Embryonic facial prominence (tissue), 1 donor: ENCODE results near the gene RFTN1.

Experiments
- DNase-seq: peaks from one replicate; pipeline ENCODE4 v3.0.0-alpha.2; 2016; ENCODE audit errors: extremely low spot score

The RFTN1 gene

GRCh38 chr3:16410659-16411058 is 102.8 kb downstream of the RFTN1 start:
- DNase-seq, result no peak

DNA sequence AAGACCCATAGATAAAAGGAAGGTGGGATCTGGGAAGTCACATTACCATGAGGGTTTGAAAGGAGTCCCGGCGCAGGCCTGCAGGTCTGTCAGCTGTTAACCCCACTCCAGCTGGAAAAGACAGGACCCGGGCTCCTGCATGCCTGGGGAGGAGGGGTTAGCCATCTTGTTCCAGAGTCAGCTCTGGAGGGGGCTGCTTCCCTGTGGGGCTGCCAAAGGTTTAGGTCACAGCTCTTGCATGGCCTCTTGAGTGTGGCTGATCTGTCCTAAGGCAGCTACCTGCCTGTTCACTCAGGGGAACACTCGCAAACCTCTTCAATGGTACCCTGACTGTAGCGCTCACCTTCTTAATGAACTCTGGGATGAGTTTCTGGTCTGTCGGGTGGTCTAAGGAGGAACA is 104.5 kb downstream of the RFTN1 start:
- DNase-seq, result no peak

DNA sequence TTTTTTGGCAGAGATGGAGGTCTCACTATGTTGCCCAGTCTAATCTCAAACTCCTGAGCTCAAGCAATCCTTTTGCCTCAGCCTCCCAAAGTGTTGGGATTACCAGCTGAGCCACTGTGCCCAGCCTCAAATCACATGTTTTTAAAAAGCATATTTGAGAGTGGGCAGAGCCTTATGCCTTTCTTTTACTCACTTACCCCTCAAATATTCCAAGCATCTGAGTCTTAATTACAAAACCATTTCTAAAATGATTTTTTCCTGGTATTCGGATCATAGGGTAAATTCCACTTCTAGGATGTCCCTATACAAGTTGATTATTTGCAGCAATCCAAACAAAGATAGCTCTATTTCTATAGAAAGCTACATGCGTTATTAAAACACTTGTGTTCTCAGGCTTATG is 106.1 kb downstream of the RFTN1 start:
- DNase-seq, result no peak

- DNase-seq, result no peak
Observed at GRCh38 chr3:16406579-16406978, 106.9 kb downstream of the RFTN1 start.

- no peak for DNase-seq
Observed at GRCh38 chr3:16406166-16406565, 107.3 kb downstream of the RFTN1 start.

DNA sequence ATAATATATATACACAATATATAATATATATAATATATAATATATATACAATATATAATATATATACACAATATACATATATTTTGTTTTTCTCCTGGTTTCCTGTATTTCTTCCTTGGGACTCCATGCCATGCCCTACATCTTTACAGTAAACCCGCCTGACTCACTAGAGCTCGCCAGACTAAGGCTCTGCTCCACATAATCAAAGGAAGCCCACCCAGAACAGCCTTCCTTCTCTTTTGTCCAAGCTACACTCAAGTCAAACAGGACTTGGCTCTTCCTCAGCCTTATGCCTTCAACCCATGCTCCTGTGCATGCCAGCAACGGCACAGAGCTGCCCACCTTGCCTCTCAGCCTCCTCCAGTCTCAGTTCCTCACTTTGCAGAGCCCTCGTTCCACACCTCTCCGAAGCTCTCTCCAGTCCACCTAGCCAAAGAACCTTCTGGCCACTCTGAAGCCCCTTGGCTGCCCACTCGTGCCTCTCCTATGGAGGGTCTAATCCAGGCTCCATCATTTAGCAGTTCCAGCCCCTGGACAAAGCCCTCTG is 109.1 kb downstream of the RFTN1 start:
- DNase-seq, result no peak

GRCh38 chr3:16402451-16402850 is 111.0 kb downstream of the RFTN1 start:
- no peak for DNase-seq

DNA sequence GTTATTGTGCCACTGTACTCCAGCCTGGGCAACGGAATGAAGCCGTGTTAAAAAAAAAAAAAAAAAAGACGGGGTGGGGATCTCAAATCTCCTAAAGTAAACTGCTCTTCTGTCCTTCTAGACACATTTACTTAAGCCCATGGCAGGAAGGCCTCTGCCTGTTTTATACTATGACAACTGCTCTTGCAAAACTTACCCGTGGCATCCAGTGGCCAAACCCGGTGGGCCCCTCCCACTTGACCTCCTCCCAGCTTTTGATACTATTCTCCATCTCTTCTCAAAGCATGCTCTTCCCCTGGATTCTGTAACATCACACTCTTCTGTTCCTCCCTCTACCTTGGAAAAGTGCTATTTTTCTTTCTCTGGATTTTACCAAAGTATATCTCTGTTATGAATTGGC is 112.2 kb downstream of the RFTN1 start:
- no peak for DNase-seq

DNA sequence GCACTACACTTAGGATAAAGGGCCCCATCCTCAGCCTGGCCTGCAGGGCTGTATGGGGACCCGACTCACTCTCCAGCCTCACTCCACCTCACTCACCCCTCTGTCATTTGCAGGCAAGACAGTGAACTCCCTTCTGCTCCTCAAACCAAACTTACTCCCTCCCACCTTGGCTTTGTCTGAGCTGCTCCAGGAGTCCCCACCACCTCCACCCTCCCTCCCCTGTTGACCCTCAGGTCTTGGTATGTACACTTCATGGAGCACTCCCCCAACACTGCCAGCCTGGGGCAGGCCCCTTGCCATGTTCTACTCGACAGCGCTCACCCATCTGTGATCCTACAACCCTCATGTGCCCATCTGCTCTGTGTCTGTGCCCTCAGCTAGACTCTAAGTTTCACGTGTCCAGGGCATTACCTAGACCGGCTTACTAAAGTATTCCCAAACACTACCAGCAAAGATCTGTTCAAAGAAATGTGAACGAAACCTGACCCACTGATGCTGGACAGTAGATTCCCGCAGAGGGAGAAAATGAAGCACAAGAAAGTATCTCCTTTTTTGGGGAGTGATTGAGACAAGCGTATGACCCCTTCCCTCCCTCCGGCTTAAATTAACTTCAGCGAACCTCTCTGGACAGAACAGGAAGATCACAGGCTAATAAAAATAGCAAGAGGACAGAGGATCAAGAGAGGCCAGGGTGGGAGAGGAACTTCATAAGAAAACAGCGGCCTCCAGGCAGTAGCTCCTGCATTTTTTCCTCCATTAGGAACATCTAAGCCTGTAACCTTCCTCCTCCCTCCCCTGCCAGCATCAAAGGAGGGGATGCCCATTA is 113.2 kb downstream of the RFTN1 start:
- no peak for DNase-seq

DNA sequence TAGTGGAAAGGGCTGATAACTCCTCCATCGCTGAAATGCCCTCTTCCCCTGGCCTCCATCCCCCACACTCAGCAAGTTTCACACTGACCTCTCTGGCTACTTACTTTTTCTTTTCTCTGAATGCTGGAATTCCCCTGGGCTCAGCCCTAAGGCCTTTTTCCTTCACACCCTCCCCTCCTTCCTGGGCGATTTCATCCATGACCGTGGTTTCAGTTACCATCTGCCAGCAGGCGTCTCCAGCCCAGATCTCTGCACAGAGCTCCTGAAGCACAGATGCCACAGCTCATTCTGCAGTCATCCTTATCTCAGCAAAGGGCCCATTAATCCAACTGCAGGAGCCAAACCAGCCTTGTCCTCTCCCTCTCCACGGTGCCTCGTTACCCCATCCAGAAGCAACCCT is 114.0 kb downstream of the RFTN1 start:
- no peak for DNase-seq

GRCh38 chr3:16398648-16399047 is 114.9 kb downstream of the RFTN1 start:
- DNase-seq, result no peak

DNA sequence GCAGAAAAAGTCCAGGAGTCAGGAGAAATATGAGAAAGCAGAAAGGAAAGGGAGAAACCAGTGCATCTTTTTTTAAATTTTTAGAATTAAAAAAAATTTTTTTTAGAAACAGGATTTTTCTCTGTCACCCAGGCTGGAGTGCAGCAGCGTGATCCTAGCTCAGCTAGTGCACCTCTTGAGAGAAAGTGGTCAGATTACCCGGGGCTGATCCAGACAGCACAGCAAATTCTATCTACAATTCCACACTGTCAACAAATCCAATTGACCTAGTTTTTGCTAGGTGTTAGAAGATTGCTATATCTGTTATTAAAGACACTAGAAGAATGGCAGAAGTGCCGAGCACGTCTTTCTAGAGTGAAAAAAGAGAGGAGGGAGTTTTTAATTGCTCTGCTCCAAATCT is 117.3 kb downstream of the RFTN1 start:
- no peak for DNase-seq

GRCh38 chr3:16395212-16395611 is 118.3 kb downstream of the RFTN1 start:
- no peak for DNase-seq

DNA sequence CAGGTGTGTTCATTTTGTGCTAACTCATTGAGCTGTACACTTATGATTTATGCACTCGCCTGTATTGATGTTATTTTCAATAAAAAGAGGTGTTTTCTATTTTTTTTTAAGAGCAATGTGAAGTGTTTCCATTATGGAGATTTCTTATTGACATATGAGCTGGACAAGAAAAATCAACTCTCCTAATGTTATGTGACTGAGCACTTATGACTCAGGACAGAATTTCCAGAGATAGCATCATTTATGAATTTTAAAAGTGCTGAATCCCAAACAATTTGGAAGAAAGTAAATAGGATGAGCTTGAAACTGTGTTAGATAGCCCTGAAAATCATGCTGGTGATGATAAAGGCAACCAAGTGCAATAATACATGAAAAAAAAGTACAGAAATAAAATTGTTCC is 118.9 kb downstream of the RFTN1 start:
- no peak for DNase-seq

GRCh38 chr3:16392717-16393116 is 120.8 kb downstream of the RFTN1 start:
- DNase-seq, result no peak

- DNase-seq, result no peak
Observed at GRCh38 chr3:16392065-16392464, 121.4 kb downstream of the RFTN1 start.

DNA sequence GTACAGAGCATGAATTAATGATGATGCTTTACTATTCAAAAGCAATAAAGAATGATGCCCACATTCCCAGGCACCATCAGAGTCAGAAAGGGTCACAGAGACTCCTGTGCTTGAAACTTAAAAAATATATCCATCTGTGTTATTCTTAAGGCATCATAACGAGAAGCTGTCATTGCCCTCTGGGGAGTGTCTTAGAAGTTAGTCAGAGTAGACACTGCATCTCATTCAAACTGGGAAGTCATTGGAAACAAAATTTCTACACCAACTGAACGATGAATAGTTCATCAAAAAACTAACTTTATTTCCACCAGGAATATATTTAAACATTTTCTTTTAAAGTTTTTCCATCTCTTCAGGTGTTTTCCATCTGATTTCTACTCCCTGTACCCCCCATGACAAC is 122.9 kb downstream of the RFTN1 start:
- DNase-seq, result no peak

GRCh38 chr3:16388850-16389441 is 124.6 kb downstream of the RFTN1 start:
- DNase-seq, result peak; percentile 80

- no peak for DNase-seq
Observed at GRCh38 chr3:16386561-16386960, 126.9 kb downstream of the RFTN1 start.

GRCh38 chr3:16385151-16385550 is 128.3 kb downstream of the RFTN1 start:
- DNase-seq, result no peak

- DNase-seq, result no peak
Observed at GRCh38 chr3:16383864-16384263, 129.6 kb downstream of the RFTN1 start.

DNA sequence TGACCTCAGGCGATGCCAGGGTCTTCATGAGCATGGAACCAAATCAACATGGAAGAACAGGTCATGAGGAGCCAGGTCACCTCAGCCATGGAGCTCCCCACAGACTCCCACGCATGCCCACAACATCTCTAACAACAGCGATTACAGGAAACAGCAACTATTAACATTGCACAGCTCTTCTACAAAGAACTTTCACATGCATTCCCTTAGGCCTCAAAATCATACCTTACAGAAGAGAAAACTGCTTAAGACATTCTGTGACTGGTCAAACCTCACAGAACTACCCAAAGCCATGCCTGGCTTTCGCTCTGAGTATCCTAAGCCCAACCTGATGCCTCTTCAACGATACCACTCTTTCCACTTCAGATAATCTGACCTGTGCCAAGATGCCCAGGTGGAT is 130.7 kb downstream of the RFTN1 start:
- DNase-seq, result no peak

DNA sequence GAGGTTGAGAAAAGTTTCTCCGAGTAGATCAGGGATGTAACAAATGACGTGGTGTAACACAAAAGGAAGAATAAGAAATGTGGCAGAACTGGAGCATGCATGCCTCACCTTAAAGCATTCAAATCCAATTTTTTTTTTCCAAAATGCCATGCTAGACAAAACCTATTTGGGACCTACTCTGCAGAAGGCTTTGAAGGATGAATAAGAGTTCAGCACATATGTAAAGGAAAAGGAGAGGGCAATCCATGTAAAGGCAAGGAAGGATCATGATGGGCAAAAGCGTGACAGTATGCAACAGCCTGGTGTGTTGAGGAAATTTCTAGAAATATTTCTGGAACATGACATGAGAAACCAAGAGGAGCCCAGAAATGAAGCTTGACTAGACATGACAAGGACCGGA is 132.1 kb downstream of the RFTN1 start:
- DNase-seq, result no peak
